NCI-H524 treated with DMSO at 0.1 percent for 48 hours (cell line): ENCODE results near the gene GPR150.

Experiments
- DNase-seq: peaks from one replicate; lab custom pipeline; 2025; lab: John Stamatoyannopoulos, UW

Gene GPR150

DNA sequence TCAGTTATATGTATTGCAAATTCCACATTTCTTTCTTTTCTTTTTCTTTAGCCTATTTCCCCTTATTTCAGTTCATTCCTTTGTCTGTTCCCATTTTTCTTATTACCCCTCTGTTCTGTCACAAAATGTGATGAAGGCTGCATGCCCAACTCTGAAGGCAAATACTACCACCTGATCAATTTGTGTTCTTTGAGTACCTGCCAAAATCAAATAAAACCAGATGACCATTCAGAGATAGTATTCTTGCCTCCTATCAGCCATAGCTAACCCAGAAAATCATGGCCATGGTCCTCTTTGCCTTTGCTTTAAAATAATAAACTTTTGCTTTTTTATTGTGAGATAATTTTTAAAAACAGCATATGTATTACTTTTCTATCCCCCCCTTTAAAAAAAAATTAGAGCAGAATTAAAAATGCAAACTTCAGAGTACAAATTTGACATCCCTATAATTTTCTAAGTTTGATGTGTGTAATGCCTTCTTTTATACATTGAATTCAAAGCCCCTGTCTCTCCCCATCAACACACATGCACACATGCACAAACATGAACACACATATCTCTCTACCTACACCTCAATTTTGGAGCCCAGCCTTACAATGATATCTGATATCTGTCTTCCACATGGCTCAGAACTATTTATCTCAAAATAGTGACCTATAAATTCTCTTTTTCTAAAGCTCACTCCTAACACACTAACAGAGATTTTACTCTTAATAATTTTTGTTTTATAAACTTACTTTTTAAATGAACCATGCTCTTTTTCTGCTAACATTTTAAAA, 30.1 kb downstream of the GPR150 start:
- no peak for DNase-seq

DNA sequence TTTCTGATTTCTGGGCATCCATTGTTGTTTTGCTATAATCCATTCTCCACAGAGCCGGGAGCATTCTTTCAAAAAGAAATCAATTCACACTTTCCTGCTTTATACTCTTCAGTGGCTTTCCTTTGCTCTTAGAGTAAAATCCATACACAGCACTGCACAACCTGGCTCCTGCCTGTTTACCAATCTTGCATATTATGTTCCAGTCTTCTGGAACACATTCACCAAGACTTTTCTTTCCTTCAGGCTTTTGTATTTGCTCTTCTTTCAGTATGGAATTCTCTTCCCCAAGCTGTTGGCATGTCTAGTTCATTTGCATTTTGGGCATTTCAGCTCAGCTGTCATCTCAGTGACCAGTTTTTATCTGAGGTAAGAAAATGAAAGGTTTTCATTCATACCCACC, 33.0 kb downstream of the GPR150 start:
- no peak for DNase-seq

DNA sequence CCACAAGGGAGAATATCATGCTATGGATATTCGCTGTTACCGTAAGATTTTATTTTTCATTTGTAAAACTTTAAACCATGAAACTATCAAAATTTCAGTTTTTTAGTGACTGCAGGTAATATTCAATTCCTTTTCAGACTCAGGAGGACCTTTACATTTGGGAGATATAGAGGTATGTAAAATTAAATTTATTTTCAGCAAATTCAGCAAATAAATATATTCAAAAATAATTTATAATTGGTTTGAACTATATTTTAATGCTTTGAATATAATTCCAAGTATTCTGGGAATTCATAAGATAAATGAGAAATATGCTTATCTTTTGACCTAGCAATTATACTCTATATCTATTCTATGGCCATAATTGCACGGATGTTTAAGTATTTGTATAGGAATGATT, 34.3 kb downstream of the GPR150 start:
- no peak for DNase-seq

DNA sequence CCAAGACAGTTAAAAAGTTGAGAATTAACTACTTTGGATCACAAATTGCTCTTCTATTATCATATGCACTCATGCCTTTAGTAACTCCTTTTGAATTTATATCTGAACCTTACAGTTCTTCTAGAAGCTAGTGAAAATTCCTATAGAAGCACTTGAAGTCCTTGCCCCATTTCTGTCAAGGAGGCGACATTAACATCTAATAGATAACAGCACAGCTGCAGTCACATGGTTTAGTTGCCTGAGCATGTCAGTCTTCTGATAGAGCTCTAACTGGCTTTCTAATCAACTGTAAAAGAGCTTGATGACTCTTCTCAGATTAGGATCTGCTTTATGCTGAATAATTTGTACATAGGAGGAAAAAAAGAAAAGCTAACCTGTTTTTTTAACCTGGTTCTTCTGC, 35.7 kb downstream of the GPR150 start:
- DNase-seq, result no peak

DNA sequence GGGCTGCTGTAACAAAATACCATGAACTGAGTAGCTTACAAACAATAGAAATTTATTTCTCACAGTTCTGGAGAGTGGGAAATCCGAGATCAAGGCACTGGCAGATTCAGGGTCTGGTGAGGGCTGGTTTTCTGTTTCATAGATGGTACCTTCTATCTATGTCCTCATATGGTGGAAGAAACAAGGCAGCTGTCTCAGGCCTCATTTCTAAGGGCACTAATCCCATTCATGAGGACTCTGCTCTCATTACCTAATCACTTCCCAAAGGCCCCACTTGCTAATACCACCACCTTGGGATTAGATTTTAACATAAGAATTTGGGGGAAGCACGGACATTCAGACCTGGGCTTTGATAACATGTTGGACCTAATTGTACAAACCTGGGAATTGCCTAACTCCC, 40.2 kb downstream of the GPR150 start:
- no peak for DNase-seq

DNA sequence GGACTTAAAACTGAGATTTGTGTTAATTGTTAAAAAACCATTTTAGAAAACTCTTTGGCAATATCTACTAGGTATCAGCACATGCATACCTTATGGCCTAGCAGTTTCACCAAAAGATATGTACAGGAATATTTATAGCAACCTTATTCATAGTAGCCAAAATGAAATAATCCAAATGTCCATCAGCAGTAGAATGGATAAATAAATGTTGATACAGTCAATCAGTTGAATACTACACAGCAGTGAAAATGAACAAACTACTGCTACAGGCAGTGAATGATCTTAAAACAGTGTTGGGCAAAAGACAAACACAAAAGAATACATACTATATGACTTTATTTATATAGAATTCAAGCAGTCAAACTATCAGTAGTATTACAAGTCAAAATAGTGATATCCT, 43.1 kb downstream of the GPR150 start:
- DNase-seq, result no peak

DNA sequence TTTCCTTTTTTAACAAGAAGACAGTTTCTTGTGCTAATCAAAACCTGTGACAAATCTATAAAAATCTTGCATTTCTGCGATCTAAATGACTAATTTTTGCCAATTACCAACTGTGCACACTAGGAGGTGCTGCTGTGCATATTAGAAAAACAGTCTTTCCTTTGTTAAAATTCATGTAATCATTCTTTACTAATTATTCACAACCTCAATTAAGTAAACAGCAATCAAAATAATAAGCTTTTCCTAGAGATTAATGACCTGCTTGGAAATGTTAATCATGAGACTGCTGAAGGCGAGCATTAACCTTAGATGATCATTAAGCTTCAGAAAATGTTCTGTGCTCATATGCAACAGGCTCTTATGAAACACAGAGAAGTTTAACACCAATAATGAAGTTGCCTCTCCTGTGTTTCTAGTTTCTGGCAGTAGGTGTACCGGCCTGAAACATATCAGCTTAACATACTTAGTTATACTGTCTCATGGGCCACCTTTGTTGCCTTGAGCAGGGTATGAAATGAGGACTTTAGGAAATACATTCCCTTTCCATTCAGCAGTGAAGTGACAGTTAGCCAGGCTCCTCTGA, 44.4 kb downstream of the GPR150 start:
- no peak for DNase-seq

DNA sequence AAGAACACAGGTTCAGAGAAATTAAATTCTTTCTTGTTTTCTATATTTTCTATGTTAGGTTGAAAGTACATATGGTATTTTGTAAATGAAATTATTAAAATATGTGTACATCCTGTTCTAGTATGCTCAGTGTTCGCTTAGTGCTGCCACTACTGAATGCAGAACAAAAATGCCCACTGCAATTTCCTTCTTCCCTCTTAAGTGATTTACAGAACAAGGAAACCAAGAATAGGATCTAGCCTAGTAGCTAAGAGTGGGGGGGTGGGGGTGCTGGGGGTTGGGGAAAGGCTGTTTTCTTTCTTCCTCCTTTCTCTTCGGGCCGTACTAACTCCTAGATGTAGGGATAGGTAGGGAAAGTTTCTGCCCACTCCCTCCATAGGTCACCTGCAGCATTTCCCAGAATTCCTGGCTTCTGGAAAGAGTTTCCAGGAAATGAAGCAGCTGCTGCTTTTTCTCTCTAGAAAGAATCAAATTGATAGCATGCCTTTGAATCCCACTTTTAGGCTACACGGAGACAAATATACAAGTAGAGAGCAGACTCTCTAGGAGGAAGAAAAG, 47.3 kb downstream of the GPR150 start:
- DNase-seq, result no peak

DNA sequence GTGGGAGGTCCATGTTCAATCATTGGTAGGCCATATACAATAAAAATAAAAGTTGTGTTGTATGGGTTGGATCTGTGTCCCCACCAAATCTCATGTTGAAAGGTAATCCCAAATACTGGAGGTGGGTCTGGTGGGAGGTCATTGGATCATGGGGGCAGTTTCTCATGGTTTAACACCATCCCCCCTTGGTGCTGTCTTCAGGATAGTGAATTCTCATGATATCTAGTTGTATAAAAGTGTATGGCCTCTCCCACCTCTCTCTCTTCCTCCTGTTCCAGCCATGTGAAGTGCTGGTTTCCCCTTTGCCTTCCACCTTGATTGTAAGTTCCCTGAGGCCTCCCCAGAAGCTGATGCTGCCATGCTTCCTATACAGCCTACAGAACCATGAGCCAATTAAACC, 47.8 kb downstream of the GPR150 start:
- no peak for DNase-seq

DNA sequence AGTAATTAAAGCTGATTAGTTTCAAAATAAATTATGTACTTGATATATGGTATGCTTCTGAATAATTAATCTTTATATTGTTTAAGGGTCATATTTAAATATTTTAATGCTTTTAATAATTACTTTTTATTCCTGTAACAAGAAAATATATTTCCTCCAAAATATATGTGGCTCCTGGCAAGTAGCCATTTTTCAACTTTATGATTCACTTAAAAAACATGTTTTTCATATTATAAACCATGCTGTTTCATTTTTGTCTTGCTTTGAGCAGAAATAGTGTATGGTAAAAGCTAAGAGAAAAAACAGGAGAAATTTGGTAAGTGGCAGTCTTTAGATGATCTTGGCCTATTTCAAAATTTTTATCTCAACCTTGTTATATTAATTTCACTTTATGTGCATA, 48.3 kb downstream of the GPR150 start:
- no peak for DNase-seq

DNA sequence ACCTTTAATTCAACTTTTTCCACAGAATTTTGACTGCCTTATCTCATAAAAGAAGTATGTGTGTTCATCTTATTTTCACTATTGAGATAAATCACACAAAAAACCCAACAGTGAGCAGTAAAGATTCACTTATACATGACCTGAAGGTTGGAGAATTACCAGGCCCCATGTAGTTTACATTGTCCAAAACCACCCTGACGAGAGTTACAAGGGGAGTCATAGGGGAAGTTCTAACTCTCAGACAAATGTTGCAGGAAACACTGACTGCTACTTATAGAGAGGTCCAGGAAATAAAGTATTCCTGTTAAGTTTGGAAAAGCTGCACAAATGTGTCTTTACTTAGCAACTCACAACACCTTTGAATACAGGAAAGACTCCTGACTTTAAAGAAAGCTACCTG, 48.8 kb downstream of the GPR150 start:
- DNase-seq, result no peak

DNA sequence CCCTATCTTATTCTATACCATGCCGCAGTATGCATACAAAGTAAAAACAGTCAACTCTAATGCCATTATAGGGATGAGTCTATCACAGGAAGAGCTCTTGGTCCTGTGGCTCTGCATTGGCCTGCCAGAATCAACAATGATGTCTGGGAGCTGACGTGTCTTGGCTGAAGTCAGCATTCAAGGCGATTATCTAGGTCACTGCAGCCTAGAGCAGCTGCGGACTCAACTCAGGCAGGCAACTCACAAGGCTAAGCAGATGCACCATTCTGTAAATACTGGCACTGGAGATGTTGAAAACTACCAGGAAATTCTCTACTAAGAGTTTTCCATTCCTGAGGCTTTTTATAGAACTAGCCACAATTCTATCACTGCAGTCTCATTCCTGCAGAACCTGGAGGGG, 49.7 kb downstream of the GPR150 start:
- no peak for DNase-seq

DNA sequence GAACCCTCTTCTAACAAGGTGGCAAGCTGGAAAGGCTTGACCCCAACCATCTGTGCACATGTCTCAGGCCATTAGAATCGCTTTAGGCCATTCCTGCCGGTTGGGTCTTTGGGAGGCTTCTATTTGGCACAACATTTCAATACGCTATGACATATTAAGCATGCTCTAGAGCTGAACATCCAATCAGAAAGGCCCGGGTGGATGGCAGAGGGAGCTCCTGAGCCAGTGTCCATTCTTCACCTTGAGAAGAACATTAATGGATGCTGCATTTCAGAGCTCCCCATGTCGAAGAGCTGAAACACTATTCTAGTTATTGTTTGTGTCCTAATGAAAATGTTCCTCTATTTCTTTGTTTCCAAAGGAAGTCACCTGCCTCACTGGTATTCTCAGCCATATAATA, 50.1 kb downstream of the GPR150 start:
- DNase-seq, result no peak

DNA sequence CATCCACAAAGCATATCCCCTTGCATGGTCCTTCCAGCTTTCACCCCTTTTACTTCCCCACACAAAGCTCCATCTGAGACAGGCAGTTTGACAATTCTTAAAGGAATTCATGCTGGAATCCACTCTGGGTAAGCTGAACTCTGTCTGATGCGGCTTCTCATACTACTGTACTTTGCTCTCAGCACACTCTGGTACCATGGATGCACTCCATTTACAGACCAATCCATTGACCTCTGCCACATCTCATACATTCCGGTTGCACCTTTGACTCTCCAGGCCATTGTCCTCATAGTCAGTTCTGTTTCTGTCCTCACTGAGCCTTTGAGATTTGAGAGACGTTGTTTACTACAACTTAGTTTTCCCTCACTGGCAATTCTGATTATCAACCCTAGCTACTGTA, 50.7 kb downstream of the GPR150 start:
- no peak for DNase-seq
